SU-DHL-6 (cell line): ENCODE data around the gene KNTC1.
"Not testable (repeated sequence)": the region's sequence is repeated elsewhere in the genome, so short reads cannot be mapped to it uniquely, and the experiment has no call there.

Experiments
- EZH2phosphoT487 ChIP-seq: fragments of 200-600 bp; sonication (generic), shearing (Covaris generic); conservative IDR thresholded peaks from 2 replicates; pipeline ENCODE4 v1.6.1; 2018; ENCODE audit warnings: mild to moderate bottlenecking, antibody characterized with exemption, low read length, moderate library complexity, mixed read lengths
- TF ChIP-seq, protein P1 (sequence below): fragments of 200-600 bp; sonication (generic); IDR thresholded peaks from one replicate; pipeline ENCODE4 v1.5.1; 2017; ENCODE audit warnings: antibody characterized with exemption, mild to moderate bottlenecking, low read length, moderate library complexity; ENCODE audit not compliant: insufficient read depth, poor library complexity, severe bottlenecking

DNA sequence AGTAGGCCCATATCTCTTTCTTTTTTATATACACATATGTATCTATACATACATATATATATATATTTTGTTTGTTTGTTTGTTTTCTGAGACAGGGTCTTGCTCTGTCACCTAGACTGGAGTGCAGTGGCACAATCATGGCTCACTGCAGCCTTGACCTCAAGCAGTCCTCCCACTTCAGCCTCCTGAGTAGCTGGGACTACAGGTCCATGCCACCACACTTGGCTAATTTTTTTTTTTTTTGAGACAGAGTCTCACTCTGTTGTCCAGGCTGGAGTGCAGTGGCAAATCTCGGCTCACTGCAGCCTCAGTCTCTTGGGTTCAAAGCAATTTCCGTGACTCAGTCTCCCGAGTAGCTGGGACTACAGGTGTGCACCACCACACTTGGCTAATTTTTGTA lies 39.2 kb upstream of the KNTC1 start:
- TF ChIP-seq, protein P1, sequence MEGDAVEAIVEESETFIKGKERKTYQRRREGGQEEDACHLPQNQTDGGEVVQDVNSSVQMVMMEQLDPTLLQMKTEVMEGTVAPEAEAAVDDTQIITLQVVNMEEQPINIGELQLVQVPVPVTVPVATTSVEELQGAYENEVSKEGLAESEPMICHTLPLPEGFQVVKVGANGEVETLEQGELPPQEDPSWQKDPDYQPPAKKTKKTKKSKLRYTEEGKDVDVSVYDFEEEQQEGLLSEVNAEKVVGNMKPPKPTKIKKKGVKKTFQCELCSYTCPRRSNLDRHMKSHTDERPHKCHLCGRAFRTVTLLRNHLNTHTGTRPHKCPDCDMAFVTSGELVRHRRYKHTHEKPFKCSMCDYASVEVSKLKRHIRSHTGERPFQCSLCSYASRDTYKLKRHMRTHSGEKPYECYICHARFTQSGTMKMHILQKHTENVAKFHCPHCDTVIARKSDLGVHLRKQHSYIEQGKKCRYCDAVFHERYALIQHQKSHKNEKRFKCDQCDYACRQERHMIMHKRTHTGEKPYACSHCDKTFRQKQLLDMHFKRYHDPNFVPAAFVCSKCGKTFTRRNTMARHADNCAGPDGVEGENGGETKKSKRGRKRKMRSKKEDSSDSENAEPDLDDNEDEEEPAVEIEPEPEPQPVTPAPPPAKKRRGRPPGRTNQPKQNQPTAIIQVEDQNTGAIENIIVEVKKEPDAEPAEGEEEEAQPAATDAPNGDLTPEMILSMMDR = not testable (repeated sequence)
- TF ChIP-seq EZH2phosphoT487 = not testable (repeated sequence)
